ENCODE results near the gene SLC26A9.

DNA sequence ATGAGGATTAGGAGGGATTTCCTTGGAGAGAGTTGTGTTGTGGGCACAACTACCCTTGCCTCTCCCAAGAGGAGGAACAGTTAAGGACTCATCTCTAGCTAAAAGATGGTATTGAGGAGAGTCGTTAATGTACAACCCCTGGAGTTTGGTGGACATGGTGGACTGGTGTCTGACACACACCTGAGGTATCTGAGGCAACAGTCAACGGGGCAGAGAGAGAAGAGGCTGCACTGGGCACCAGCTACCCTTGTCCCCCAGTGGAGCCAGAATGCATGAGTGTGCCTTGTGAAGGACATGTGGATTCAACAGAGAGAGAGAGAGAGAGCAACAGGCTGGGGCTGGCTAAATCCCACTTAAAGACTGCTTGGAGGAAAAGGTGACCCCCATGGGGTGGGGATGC is 47.0 kb upstream of the SLC26A9 start:
- TF ChIP-seq, protein P1, sequence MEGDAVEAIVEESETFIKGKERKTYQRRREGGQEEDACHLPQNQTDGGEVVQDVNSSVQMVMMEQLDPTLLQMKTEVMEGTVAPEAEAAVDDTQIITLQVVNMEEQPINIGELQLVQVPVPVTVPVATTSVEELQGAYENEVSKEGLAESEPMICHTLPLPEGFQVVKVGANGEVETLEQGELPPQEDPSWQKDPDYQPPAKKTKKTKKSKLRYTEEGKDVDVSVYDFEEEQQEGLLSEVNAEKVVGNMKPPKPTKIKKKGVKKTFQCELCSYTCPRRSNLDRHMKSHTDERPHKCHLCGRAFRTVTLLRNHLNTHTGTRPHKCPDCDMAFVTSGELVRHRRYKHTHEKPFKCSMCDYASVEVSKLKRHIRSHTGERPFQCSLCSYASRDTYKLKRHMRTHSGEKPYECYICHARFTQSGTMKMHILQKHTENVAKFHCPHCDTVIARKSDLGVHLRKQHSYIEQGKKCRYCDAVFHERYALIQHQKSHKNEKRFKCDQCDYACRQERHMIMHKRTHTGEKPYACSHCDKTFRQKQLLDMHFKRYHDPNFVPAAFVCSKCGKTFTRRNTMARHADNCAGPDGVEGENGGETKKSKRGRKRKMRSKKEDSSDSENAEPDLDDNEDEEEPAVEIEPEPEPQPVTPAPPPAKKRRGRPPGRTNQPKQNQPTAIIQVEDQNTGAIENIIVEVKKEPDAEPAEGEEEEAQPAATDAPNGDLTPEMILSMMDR (IDR thresholded peaks at IDR 0.05): no peak
- no peak for TF ChIP-seq POLR2A (IDR thresholded peaks at IDR 0.05)

Data from ovary (tissue), 3 donors.